Right lobe of liver (tissue), 4 donors: ENCODE data around the gene OLIG1.

Experiments
- POLR2A ChIP-seq: fragments of 450-650 bp; IDR thresholded peaks from one replicate; pipeline ENCODE4 v1.6.1; 2017; ENCODE audit warnings: antibody characterized with exemption, mild to moderate bottlenecking
- TF ChIP-seq, protein P1 (sequence below), 4 donors: fragments of 200-600 bp in 3 of 4; fragments of 450-650 bp in 1 of 4; IDR thresholded peaks; one replicate each; pipeline versions ENCODE4 v1.5.1 to v1.8.0; 2016 to 2022; ENCODE audit warnings: antibody characterized with exemption in 4 of 4, mild to moderate bottlenecking in 2 of 4
- donor health status: DM: no; HTN: no; CAD: no.
- donor health status: DM: no; HTN: no; CAD: no.
- donor health status: DM: no; HTN: yes; CAD: no.

DNA sequence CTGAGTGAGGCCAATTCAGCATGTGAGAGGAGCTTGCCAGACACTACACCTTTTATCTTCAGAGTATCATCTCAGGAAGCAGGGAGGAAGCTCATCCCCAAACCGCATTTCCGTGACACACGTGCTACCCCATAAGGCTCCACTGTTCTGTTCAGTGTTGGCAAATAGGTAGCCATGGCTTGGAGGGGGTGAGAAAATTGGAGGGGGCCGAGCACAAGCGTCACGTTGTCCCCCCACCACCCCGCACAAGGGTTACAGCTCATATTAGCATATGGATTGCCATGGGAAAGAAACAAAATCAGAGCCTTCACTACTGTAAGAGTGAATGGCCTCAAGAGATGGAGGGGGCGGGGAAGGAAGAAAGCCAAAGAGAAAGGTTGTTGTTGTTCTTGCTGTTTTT is 46.7 kb downstream of the OLIG1 start:
- TF ChIP-seq, protein P1, sequence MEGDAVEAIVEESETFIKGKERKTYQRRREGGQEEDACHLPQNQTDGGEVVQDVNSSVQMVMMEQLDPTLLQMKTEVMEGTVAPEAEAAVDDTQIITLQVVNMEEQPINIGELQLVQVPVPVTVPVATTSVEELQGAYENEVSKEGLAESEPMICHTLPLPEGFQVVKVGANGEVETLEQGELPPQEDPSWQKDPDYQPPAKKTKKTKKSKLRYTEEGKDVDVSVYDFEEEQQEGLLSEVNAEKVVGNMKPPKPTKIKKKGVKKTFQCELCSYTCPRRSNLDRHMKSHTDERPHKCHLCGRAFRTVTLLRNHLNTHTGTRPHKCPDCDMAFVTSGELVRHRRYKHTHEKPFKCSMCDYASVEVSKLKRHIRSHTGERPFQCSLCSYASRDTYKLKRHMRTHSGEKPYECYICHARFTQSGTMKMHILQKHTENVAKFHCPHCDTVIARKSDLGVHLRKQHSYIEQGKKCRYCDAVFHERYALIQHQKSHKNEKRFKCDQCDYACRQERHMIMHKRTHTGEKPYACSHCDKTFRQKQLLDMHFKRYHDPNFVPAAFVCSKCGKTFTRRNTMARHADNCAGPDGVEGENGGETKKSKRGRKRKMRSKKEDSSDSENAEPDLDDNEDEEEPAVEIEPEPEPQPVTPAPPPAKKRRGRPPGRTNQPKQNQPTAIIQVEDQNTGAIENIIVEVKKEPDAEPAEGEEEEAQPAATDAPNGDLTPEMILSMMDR (IDR thresholded peaks at IDR 0.05): no peak
- TF ChIP-seq POLR2A: no peak
